CD14-positive monocyte (primary cell): ENCODE measurements around the gene ATP8A1. TPM values are rescaled to one million over a fixed set of nuclear protein-coding genes. Genes with fewer than 3 reads are reported as not detected.

Experiments used
- DNase-seq, 3 donors: peaks; one replicate each; pipeline ENCODE4 v3.0.0-alpha.2; 2011 to 2022
- H2AFZ ChIP-seq: 2 replicates; pipeline ENCODE4 v1.6.0; 2012; ENCODE audit warnings: mild to moderate bottlenecking, low read depth, low read length, inconsistent platforms; ENCODE audit not compliant: insufficient read depth, poor library complexity, severe bottlenecking
- H3K27ac ChIP-seq, 2 donors: 1 replicate in 1 of 2; 2 replicates in 1 of 2; pipeline ENCODE4 v1.5.1; 2012 to 2013; ENCODE audit warnings: low read length in 2 of 2, control low read depth in 1 of 2, inconsistent platforms in 1 of 2, low read depth in 1 of 2, mild to moderate bottlenecking in 1 of 2
- H3K27me3 ChIP-seq, 2 donors: one replicate each; pipeline versions ENCODE4 v1.6.0 to v1.6.1; 2011 to 2013; ENCODE audit warnings: low read length in 2 of 2; ENCODE audit not compliant: control insufficient read depth in 2 of 2, insufficient read depth in 2 of 2
- H3K36me3 ChIP-seq, 2 donors: replicated peaks in 1 of 2; 1 replicate in 1 of 2; 2 replicates in 1 of 2; pipeline versions ENCODE4 v1.5.1 to v1.6.1; 2012 to 2013; ENCODE audit warnings: low read length in 2 of 2, control low read depth in 1 of 2, inconsistent platforms in 1 of 2, mild to moderate bottlenecking in 1 of 2; ENCODE audit not compliant: insufficient read depth in 2 of 2, control insufficient read depth in 1 of 2
- H3K4me1 ChIP-seq, 2 donors: 1 replicate in 1 of 2; 2 replicates in 1 of 2; pipeline versions ENCODE4 v1.5.1 to v1.6.1; 2012 to 2013; ENCODE audit warnings: low read length in 2 of 2, control low read depth in 1 of 2, inconsistent platforms in 1 of 2, mild to moderate bottlenecking in 1 of 2, moderate library complexity in 1 of 2; ENCODE audit not compliant: insufficient read depth in 2 of 2, control insufficient read depth in 1 of 2
- H3K4me2 ChIP-seq: replicated peaks from 2 replicates; pipeline ENCODE3; 2012; ENCODE audit warnings: low read length, moderate library complexity, mild to moderate bottlenecking; ENCODE audit not compliant: poor library complexity, severe bottlenecking; ENCODE audit errors: extremely low read depth
- H3K4me3 ChIP-seq, 3 experiments: fragments of 200-600 bp in 1 of 3; sonication (generic) in 1 of 3; replicated peaks in 1 of 3; 1 replicate in 2 of 3; 2 replicates in 1 of 3; pipeline ENCODE4 v1.5.1; 2011 to 2013; ENCODE audit warnings: low read length in 3 of 3, mild to moderate bottlenecking in 3 of 3, control low read depth in 2 of 3, low read depth in 2 of 3, inconsistent platforms in 1 of 3, moderate library complexity in 1 of 3
- H3K79me2 ChIP-seq: 2 replicates; pipeline ENCODE4 v1.6.0; 2012; ENCODE audit warnings: mild to moderate bottlenecking, control low read depth, inconsistent platforms, low read length, moderate library complexity; ENCODE audit not compliant: insufficient read depth
- H3K9ac ChIP-seq: 2 replicates; pipeline ENCODE4 v1.6.0; 2017; ENCODE audit warnings: low read length, mild to moderate bottlenecking; ENCODE audit not compliant: insufficient read depth, poor library complexity, severe bottlenecking
- H3K9me3 ChIP-seq, 2 donors: replicated peaks in 1 of 2; 1 replicate in 1 of 2; 2 replicates in 1 of 2; pipeline versions ENCODE4 v1.5.1 to v1.6.1; 2012 to 2013; ENCODE audit warnings: low read length in 2 of 2, control low read depth in 1 of 2; ENCODE audit not compliant: control insufficient read depth in 1 of 2, insufficient read depth in 1 of 2
- H4K20me1 ChIP-seq: 2 replicates; pipeline ENCODE4 v1.6.0; 2012; ENCODE audit warnings: mild to moderate bottlenecking, low read length, control low read depth, moderate library complexity; ENCODE audit not compliant: insufficient read depth
- H3K27ac Mint-ChIP-seq, 7 donors: one replicate each; pipeline ENCODE4 v1.8.0; 2020; ENCODE audit warnings: mild to moderate bottlenecking in 7 of 7, mixed read lengths in 7 of 7, moderate library complexity in 6 of 7, inconsistent platforms in 2 of 7
- H3K27me3 Mint-ChIP-seq, 3 donors: one replicate each; pipeline ENCODE4 v1.8.0; 2021 to 2022; ENCODE audit warnings: low read depth in 3 of 3, mild to moderate bottlenecking in 3 of 3, mixed read lengths in 3 of 3, moderate library complexity in 3 of 3, inconsistent platforms in 1 of 3
- H3K36me3 Mint-ChIP-seq, 2 donors: one replicate each; pipeline ENCODE4 v1.8.0; 2020; ENCODE audit warnings: mixed read lengths in 2 of 2, inconsistent platforms in 1 of 2, mild to moderate bottlenecking in 1 of 2
- H3K4me1 Mint-ChIP-seq: one replicate; pipeline ENCODE4 v1.8.0; 2020; ENCODE audit warnings: mild to moderate bottlenecking, mixed read lengths
- H3K4me3 Mint-ChIP-seq, 2 donors: one replicate each; pipeline ENCODE4 v1.8.0; 2020; ENCODE audit warnings: mild to moderate bottlenecking in 2 of 2, mixed read lengths in 2 of 2, moderate library complexity in 1 of 2
- H3K9me3 Mint-ChIP-seq, 7 donors: one replicate each; pipeline ENCODE4 v1.8.0; 2020 to 2022; ENCODE audit warnings: mixed read lengths in 7 of 7, mild to moderate bottlenecking in 6 of 7, moderate library complexity in 6 of 7, inconsistent platforms in 2 of 7
- CTCF ChIP-seq: fragments of 200-600 bp; IDR thresholded peaks from one replicate; pipeline ENCODE4 v1.8.0; 2022; ENCODE audit warnings: antibody characterized with exemption, mild to moderate bottlenecking
- WGBS: methylation state at CpG from one replicate; pipeline ENCODE4 v1.1.5; 2013; ENCODE audit warnings: missing lambda C conversion rate; ENCODE audit not compliant: insufficient coverage; 5-methylcytosine and 5-hydroxymethylcytosine counted together
- intact Hi-C, 2 donors: fragments of 100-400 bp; cut with micrococcal nuclease; formaldehyde crosslinking; loops; one replicate each; pipeline versions ENCODE4 v1.15.0 to v1.15.1; 2023
- polyA plus RNA-seq, 3 donors: library from polyadenylated mRNA; depleted of rRNA in 1 of 3; unstranded in 2 of 3; stranded (reverse) in 1 of 3; fragments of 300-500 nt in 2 of 3; fragments of >200 nt in 1 of 3; fragmentation: Illumina TruSeq in 2 of 3; gene quantifications; 1 replicate in 2 of 3; 2 replicates in 1 of 3; pipeline ENCODE4 v1.2.3, GENCODE V29; 2012 to 2021

Gene ATP8A1
- polyA plus RNA-seq, 3 donors = 2.2 to 10.8 (median 3.2) TPM

GRCh38 chr4:42678512-42678911 is 21.6 kb upstream of the ATP8A1 start:
- Histone ChIP-seq H2AFZ (no peak overlapping the region), H3K27ac (no peak overlapping the region), H3K9ac (no peak overlapping the region), H3K4me1 (no peaks in the 10 kb centered on the region), H3K4me3 (no peak overlapping the region), H3K4me2 (no peak overlapping the region), H3K9me3 (no peaks in the 10 kb centered on the region), H4K20me1 (no peaks in the 10 kb centered on the region), H3K27me3 (no peaks in the 10 kb centered on the region), H3K36me3 (no peaks in the 10 kb centered on the region), H3K79me2 (no peaks in the 10 kb centered on the region)
- no peak for TF ChIP-seq CTCF
- intact Hi-C loops = no loop called here
- Mint-ChIP-seq H3K4me3 (no peak overlapping the region), H3K9me3 (peaks cover 0 to 3% (median 0%) of the 10 kb centered on the region in 7 donors), H3K36me3 (no peaks in the 10 kb centered on the region), H3K4me1 (peaks cover 8% of the 10 kb centered on the region), H3K27ac (no peak overlapping the region), H3K27me3 (no peaks in the 10 kb centered on the region)
- no CpG with 5 or more reads among the region's 1 CpG for WGBS
- DNase-seq = no peak

GRCh38 chr4:42676066-42676951 is 19.4 kb upstream of the ATP8A1 start:
- no peak overlapping the region for H3K4me3 Mint-ChIP-seq
- intact Hi-C loops = no loop called here

More at GRCh38 chr4:42676066-42676951, 19.4 kb upstream of the ATP8A1 start:
- Mint-ChIP-seq H3K9me3 (no peaks in the 10 kb centered on the region), H3K36me3 (no peaks in the 10 kb centered on the region), H3K27me3 (peaks cover 0 to 1% (median 0%) of the 10 kb centered on the region in 3 donors), H3K27ac (no peak overlapping the region), H3K4me1 (peaks cover 4% of the 10 kb centered on the region)
- Histone ChIP-seq H3K9me3 (no peaks in the 10 kb centered on the region), H3K27ac (no peak overlapping the region), H3K36me3 (no peaks in the 10 kb centered on the region), H3K27me3 (no peaks in the 10 kb centered on the region), H3K79me2 (no peaks in the 10 kb centered on the region), H3K9ac (no peak overlapping the region), H3K4me1 (no peaks in the 10 kb centered on the region), H2AFZ (no peak overlapping the region), H3K4me3 (no peak overlapping the region), H4K20me1 (no peaks in the 10 kb centered on the region), H3K4me2 (no peak overlapping the region)
- 0% methylated on average over 3 of the region's 8 CpGs for WGBS
- DNase-seq = no peak
- no peak for TF ChIP-seq CTCF
